PC-3 (cell line): ENCODE measurements around the gene GJB4.

ENCODE experiments used
- EZH2 ChIP-seq: fragments of 300-600 bp; sonication (generic); IDR thresholded peaks from one replicate; pipeline ENCODE4 v1.6.1; 2017; ENCODE audit warnings: antibody characterized with exemption, mild to moderate bottlenecking, low read length; ENCODE audit not compliant: unreplicated experiment
- TF ChIP-seq, protein P1 (sequence below): fragments of 300-600 bp; sonication (generic); conservative IDR thresholded peaks from 2 replicates; pipeline ENCODE4 v1.5.1; 2017; ENCODE audit warnings: antibody characterized with exemption, low read depth, mild to moderate bottlenecking, low read length

DNA sequence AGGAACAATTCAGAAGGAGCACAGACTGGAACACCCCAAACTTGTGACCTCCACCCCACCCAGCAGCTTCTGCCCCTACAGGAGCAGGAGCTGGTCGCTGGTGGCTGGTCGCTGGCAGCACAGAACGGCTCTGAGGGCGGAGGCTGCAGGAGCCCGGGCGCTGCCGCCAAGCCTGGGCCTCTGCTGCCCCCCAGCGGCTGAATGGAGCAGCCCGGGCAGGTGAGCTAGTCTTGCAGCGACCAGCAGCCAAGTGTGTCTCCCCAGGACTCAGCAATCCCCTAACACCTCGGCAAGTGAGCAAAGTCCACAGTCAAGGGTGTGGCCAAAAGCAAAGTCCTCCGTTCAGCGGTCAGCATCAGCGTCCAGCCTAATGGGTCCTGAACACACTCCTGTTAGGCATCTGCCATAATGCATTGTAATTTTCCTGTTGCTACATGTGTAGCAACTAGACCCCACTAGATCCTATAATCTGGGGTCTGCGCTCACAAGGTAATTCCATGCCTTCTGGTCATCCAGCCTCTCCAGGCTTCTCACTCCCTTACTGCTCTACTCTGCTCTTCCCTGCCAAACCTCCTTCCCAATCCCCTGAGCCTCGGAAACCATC lies 16.8 kb upstream of the GJB4 start:
- TF ChIP-seq, protein P1, sequence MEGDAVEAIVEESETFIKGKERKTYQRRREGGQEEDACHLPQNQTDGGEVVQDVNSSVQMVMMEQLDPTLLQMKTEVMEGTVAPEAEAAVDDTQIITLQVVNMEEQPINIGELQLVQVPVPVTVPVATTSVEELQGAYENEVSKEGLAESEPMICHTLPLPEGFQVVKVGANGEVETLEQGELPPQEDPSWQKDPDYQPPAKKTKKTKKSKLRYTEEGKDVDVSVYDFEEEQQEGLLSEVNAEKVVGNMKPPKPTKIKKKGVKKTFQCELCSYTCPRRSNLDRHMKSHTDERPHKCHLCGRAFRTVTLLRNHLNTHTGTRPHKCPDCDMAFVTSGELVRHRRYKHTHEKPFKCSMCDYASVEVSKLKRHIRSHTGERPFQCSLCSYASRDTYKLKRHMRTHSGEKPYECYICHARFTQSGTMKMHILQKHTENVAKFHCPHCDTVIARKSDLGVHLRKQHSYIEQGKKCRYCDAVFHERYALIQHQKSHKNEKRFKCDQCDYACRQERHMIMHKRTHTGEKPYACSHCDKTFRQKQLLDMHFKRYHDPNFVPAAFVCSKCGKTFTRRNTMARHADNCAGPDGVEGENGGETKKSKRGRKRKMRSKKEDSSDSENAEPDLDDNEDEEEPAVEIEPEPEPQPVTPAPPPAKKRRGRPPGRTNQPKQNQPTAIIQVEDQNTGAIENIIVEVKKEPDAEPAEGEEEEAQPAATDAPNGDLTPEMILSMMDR: peak; percentile 93
- TF ChIP-seq EZH2: no peak
